Measurements from ENCODE around the gene ZNF516. TPM values are rescaled to one million over a fixed set of nuclear protein-coding genes. Genes with fewer than 3 reads are reported as not detected.

Gene ZNF516
- total and polyA plus RNA-seq, 10 of the 15 experiments (the other 5 are each of a cell fraction or from before 2014, with no cell fraction given) = 2.0 to 32.0 (median 8.3) TPM

- Histone ChIP-seq H3K27me3 (replicated peaks in 1 of 2; ENCODE audit: control insufficient read depth in 2 of 2, insufficient read depth in 2 of 2, low read length in 1 of 2) (no peaks in the 10 kb centered on the region), H3K4me1 (ENCODE audit: control insufficient read depth, insufficient read depth, low read length) (peaks cover 2% of the 10 kb centered on the region), H3K27ac (ENCODE audit: control insufficient read depth, insufficient read depth) (no peak overlapping the region), H3K9ac (ENCODE audit: control insufficient read depth, insufficient read depth, low read length) (no peak overlapping the region), H3K9me3 (replicated peaks; ENCODE audit: control insufficient read depth, insufficient read depth, low read length) (no peaks in the 10 kb centered on the region; the same call in 2 of the 3 replicates), H3K4me3 (no peak overlapping the region), H2AFZ (ENCODE audit: control insufficient read depth, low read depth, low read length) (no peak overlapping the region), H3K79me2 (ENCODE audit: control insufficient read depth, insufficient read depth, low read length) (no peaks in the 10 kb centered on the region; the same call in 1 of the 2 replicates), H4K20me1 (ENCODE audit: control insufficient read depth, insufficient read depth) (no peaks in the 10 kb centered on the region), H3K36me3 (ENCODE audit: control insufficient read depth in 2 of 2, insufficient read depth in 2 of 2, low read length in 1 of 2) (peaks cover 2 to 8% of the 10 kb centered on the region in 2 experiments; a peak in 3 of 4 replicates), H3K4me2 (ENCODE audit: control insufficient read depth, insufficient read depth) (no peak overlapping the region)
- ChIA-PET POLR2A (no interaction called here), RAD21 (ENCODE audit: unreplicated experiment) (no interaction called here), CTCF (interaction anchor here (1.5 kb wide), 1 partner anchor 14 kb away, joined by 3 read pairs; no protein-coding TSS in a partner anchor), SMC1A (ENCODE audit: uncharacterized antibody, unreplicated experiment) (no interaction called here)
- intact Hi-C loops (cut with micrococcal nuclease; ENCODE audit: unreplicated experiment) = no loop called here
- no peak for TF ChIP-seq ZNF217 (IDR thresholded peaks at IDR 0.05)
- no peak for TF ChIP-seq RB1 (IDR thresholded peaks at IDR 0.05; ENCODE audit: borderline replicate concordance)
- TF ChIP-seq CEBPB (IDR thresholded peaks at IDR 0.05; ENCODE audit: borderline replicate concordance in 1 of 2, low read depth in 2 of 2, low read length in 2 of 2) = no peak
- TF ChIP-seq DPF2 (IDR thresholded peaks at IDR 0.05) = no peak
- TF ChIP-seq CBFB (IDR thresholded peaks at IDR 0.05; ENCODE audit: low read depth) = no peak
- DNase-seq (ENCODE audit: low read depth, low spot score) (no peak), ATAC-seq (no peak), FAIRE-seq (no peak)
- BruUV-seq (replicated peaks) = no TSS peak
- 74% methylated on average over 8 of the region's 8 CpGs for WGBS (ENCODE audit: insufficient coverage, insufficient replicate concordance, low lambda C conversion rate, missing lambda C conversion rate)
- in situ Hi-C loops (cut with MboI) = loop anchor here (25.0 kb wide), 1 partner anchor 1721 kb away; no protein-coding TSS in a partner anchor
Observed at GRCh38 chr18:76358774-76359173, 136.3 kb downstream of the ZNF516 start.

DNA sequence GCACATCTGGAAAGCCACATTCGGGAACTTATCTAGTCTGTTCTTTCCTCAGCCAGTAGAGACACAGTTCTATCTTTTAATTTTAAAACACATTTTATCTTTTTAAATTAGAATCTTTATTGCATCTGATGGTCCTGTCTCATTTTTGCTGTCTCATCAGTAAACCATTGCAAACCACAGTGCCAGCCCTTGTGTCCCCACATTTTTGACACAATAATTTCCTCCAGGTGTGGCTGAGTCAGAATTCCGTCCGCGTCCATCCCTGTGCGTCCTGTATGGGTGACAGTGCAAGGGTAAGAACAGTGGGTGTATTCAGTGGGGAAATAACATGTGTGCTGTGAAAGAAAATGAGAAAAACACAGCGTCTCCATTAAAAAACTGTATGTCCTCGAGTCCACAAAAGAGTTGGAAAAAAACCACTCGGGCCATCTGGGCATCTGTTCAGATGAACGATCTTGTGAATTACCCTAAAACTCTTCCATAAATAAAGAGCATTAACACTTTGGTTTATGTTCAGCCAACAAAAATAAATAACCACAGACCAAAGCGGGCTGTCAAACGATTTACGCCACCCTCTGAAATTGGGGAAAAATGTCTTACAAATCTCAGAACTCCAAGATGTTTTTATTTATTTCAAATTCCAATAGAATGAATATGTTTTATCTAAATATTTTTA is 137.3 kb downstream of the ZNF516 start:
- ATAC-seq (no peak), DNase-seq (ENCODE audit: low read depth, low spot score) (no peak), FAIRE-seq (no peak)
- H3K4me2 ChIP-seq (ENCODE audit: control insufficient read depth, insufficient read depth) = no peak overlapping the region
- H3K79me2 ChIP-seq (ENCODE audit: control insufficient read depth, insufficient read depth, low read length) = no peaks in the 10 kb centered on the region
- no TSS peak for BruUV-seq (replicated peaks)
- peaks cover 2 to 6% of the 10 kb centered on the region in 2 experiments; a peak in 3 of 4 replicates for H3K36me3 ChIP-seq (ENCODE audit: control insufficient read depth in 2 of 2, insufficient read depth in 2 of 2, low read length in 1 of 2)
- H3K9me3 ChIP-seq (replicated peaks; ENCODE audit: control insufficient read depth, insufficient read depth, low read length) = no peaks in the 10 kb centered on the region; the same call in 2 of the 3 replicates
- CTCF ChIA-PET = no interaction called here
- RAD21 ChIA-PET (ENCODE audit: unreplicated experiment) = no interaction called here
- intact Hi-C loops (cut with micrococcal nuclease; ENCODE audit: unreplicated experiment) = no loop called here
- no peak overlapping the region for H2AFZ ChIP-seq (ENCODE audit: control insufficient read depth, low read depth, low read length)
- SMC1A ChIA-PET (ENCODE audit: uncharacterized antibody, unreplicated experiment) = no interaction called here
- H3K4me1 ChIP-seq (ENCODE audit: control insufficient read depth, insufficient read depth, low read length) = no peaks in the 10 kb centered on the region
- H3K27ac ChIP-seq (ENCODE audit: control insufficient read depth, insufficient read depth) = no peak overlapping the region
- H3K9ac ChIP-seq (ENCODE audit: control insufficient read depth, insufficient read depth, low read length) = no peak overlapping the region
- no peak overlapping the region for H3K4me3 ChIP-seq
- WGBS (ENCODE audit: insufficient coverage, insufficient replicate concordance, low lambda C conversion rate, missing lambda C conversion rate) = 73% methylated on average over 12 of the region's 12 CpGs
- TF ChIP-seq MEF2B (IDR thresholded peaks at IDR 0.05; ENCODE audit: partially characterized antibody, poor library complexity, severe bottlenecking) (no peak), POLR2A (IDR thresholded peaks at IDR 0.05; ENCODE audit: low read depth, low read length) (no peak), SREBF2 (IDR thresholded peaks at IDR 0.05; ENCODE audit: low read length) (no peak), RBBP5 (conservative IDR thresholded peaks at IDR 0.05) (no peak)
- POLR2A ChIA-PET = no interaction called here
- H4K20me1 ChIP-seq (ENCODE audit: control insufficient read depth, insufficient read depth) = no peaks in the 10 kb centered on the region
- in situ Hi-C loops (cut with MboI) = loop anchor here (25.0 kb wide), 1 partner anchor 1720 kb away; no protein-coding TSS in a partner anchor
- H3K27me3 ChIP-seq (replicated peaks in 1 of 2; ENCODE audit: control insufficient read depth in 2 of 2, insufficient read depth in 2 of 2, low read length in 1 of 2) = no peaks in the 10 kb centered on the region

Data from GM12878 (cell line).